BJ (cell line): ENCODE data around the gene TAPT1. TPM values are rescaled to one million over a fixed set of nuclear protein-coding genes. Genes with fewer than 3 reads are reported as not detected.

Source experiments
- CTCF ChIA-PET: fragments of 350-600 bp; formaldehyde crosslinking; extraction: SDS; loops from one replicate; lab custom pipeline; 2021; ENCODE audit warnings: antibody characterized with exemption, inconsistent platforms; lab: Yijun Ruan, JAX
- POLR2A ChIA-PET: fragments of 300-600 bp; sonication (Branson Sonifier 250); formaldehyde crosslinking; extraction: SDS; loops from one replicate; lab custom pipeline; 2021; ENCODE audit warnings: antibody characterized with exemption; lab: Charles Lee
- DNase-seq: peaks from one replicate; pipeline ENCODE4 v3.0.0-alpha.2; 2011; ENCODE audit warnings: low read depth
- H3K27me3 ChIP-seq: 2 replicates; pipeline ENCODE4 v1.6.0; 2011; ENCODE audit warnings: low read length; ENCODE audit not compliant: control insufficient read depth, insufficient read depth
- H3K36me3 ChIP-seq: 2 replicates; pipeline ENCODE4 v1.5.1; 2011; ENCODE audit warnings: low read length; ENCODE audit not compliant: control insufficient read depth, insufficient read depth
- H3K4me3 ChIP-seq: 2 replicates; pipeline ENCODE4 v1.5.1; 2011; ENCODE audit warnings: low read depth, mild to moderate bottlenecking, control low read depth, low read length
- CTCF ChIP-seq: IDR thresholded peaks from 2 replicates; pipeline ENCODE4 v1.5.1; 2011; ENCODE audit warnings: low read depth, mild to moderate bottlenecking, control low read depth, inconsistent platforms, low read length, moderate library complexity; ENCODE audit not compliant: insufficient read depth
- polyA plus RNA-seq: library from polyadenylated mRNA; depleted of rRNA; stranded (reverse); fragments of >200 nt; gene quantifications from 2 replicates; pipeline ENCODE4 v1.2.3, GENCODE V29; 2011

The TAPT1 gene
- polyA plus RNA-seq, 1 experiment = 7.8 TPM

- TF ChIP-seq CTCF = no peak
- DNase-seq = no peak
- Histone ChIP-seq H3K27me3 (no peaks in the 10 kb centered on the region; the same call in 1 of the 2 replicates), H3K4me3 (no peak overlapping the region), H3K36me3 (no peaks in the 10 kb centered on the region)
- ChIA-PET POLR2A (no interaction called here), CTCF (no interaction called here)
Observed at GRCh38 chr4:16231570-16232245, 5.4 kb upstream of the TAPT1 start.

GRCh38 chr4:16230308-16230707 is 4.0 kb upstream of the TAPT1 start:
- H3K27me3 ChIP-seq = no peaks in the 10 kb centered on the region; the same call in 1 of the 2 replicates
- TF ChIP-seq CTCF = no peak
- ChIA-PET CTCF (no interaction called here), POLR2A (no interaction called here)
- no peaks in the 10 kb centered on the region for H3K36me3 ChIP-seq
- H3K4me3 ChIP-seq = no peak overlapping the region
- DNase-seq = no peak

GRCh38 chr4:16229604-16230003 is 3.3 kb upstream of the TAPT1 start:
- no peaks in the 10 kb centered on the region for H3K36me3 ChIP-seq
- POLR2A ChIA-PET = no interaction called here
- CTCF ChIA-PET = no interaction called here

GRCh38 chr4:16227462-16227868 is 1.2 kb upstream of the TAPT1 start:
- TF ChIP-seq CTCF = no peak
- no peaks in the 10 kb centered on the region for H3K36me3 ChIP-seq
- no peaks in the 10 kb centered on the region for H3K27me3 ChIP-seq
- POLR2A ChIA-PET = interaction anchor here (0.6 kb wide), 1 partner anchor 12 kb away, joined by 6 read pairs; no protein-coding TSS in a partner anchor
- no peak for DNase-seq
- peak overlapping the region; percentile 87 for H3K4me3 ChIP-seq
- CTCF ChIA-PET = interaction anchor here (1.2 to 1.5 kb wide), 3 partner anchors 22 to 37 kb away, joined by 3 to 5 read pairs (median 3); no protein-coding TSS in a partner anchor

More at GRCh38 chr4:16229604-16230003, 3.3 kb upstream of the TAPT1 start:
- Histone ChIP-seq H3K27me3 (no peaks in the 10 kb centered on the region; the same call in 1 of the 2 replicates), H3K4me3 (no peak overlapping the region)
- DNase-seq = no peak
- TF ChIP-seq CTCF = no peak

GRCh38 chr4:16226816-16227461 is 668 bp upstream of the TAPT1 start:
- no peak for DNase-seq
- CTCF ChIA-PET = interaction anchor here (1.2 to 1.5 kb wide), 3 partner anchors 21 to 38 kb away, joined by 3 to 5 read pairs (median 3); no protein-coding TSS in a partner anchor

More at GRCh38 chr4:16226816-16227461, 668 bp upstream of the TAPT1 start:
- Histone ChIP-seq H3K4me3 (peak overlapping the region; percentile 87), H3K27me3 (no peaks in the 10 kb centered on the region), H3K36me3 (no peaks in the 10 kb centered on the region)
- no peak for TF ChIP-seq CTCF
- POLR2A ChIA-PET = interaction anchor here (0.6 kb wide), 1 partner anchor 12 kb away, joined by 6 read pairs; no protein-coding TSS in a partner anchor
